SK-N-SH (cell line): ENCODE data around the gene GAS7. TPM values are rescaled to one million over a fixed set of nuclear protein-coding genes. Genes with fewer than 3 reads are reported as not detected.

ENCODE experiments used
- CTCF ChIA-PET: fragments of 300-600, 350-600 bp; formaldehyde crosslinking; extraction: SDS; loops from one replicate; lab custom pipeline; 2021; lab: Yijun Ruan, JAX
- POLR2A ChIA-PET: fragments of 350-600 bp; sonication (Branson Sonifier 250); formaldehyde crosslinking; extraction: SDS; loops from one replicate; lab custom pipeline; 2020; ENCODE audit warnings: antibody characterized with exemption, inconsistent platforms; lab: Yijun Ruan, JAX
- DNase-seq: peaks from one replicate; pipeline ENCODE4 v3.0.0; 2012
- H2AFZ ChIP-seq: fragments of 200-600 bp; sonication (generic); 2 replicates; pipeline ENCODE4 v1.8.1; 2016; ENCODE audit warnings: antibody characterized with exemption, mild to moderate bottlenecking, low read depth
- H3F3A ChIP-seq: fragments of 200-600 bp; sonication (generic); replicated peaks from 2 replicates; pipeline ENCODE3; 2016; ENCODE audit warnings: antibody characterized with exemption, mild to moderate bottlenecking; ENCODE audit not compliant: insufficient read depth
- H3K27ac ChIP-seq, 2 experiments: fragments of 200-500 bp in 1 of 2; fragments of 200-600 bp in 1 of 2; sonication (Bioruptor generic) in 1 of 2; sonication (generic), shearing (Covaris generic) in 1 of 2; 2 replicates each; pipeline versions ENCODE4 v1.5.1 to v1.6.1; 2014 to 2016; ENCODE audit warnings: low read depth in 2 of 2, inconsistent platforms in 1 of 2, low read length in 1 of 2, mild to moderate bottlenecking in 1 of 2, mixed read lengths in 1 of 2
- H3K27me3 ChIP-seq: fragments of 200-600 bp; sonication (generic), shearing (Covaris generic); 2 replicates; pipeline ENCODE4 v1.6.1; 2016; ENCODE audit warnings: mixed run types; ENCODE audit not compliant: insufficient read depth
- H3K36me3 ChIP-seq, 2 experiments: fragments of 200-500 bp in 1 of 2; fragments of 200-600 bp in 1 of 2; sonication (Bioruptor generic) in 1 of 2; sonication (generic) in 1 of 2; replicated peaks in 1 of 2; 2 replicates each; pipeline versions ENCODE3 to v1.5.1; 2014 to 2016; ENCODE audit warnings: low read length in 1 of 2, mild to moderate bottlenecking in 1 of 2; ENCODE audit not compliant: insufficient read depth in 2 of 2, control insufficient read depth in 1 of 2
- H3K4me1 ChIP-seq, 2 experiments: fragments of 200-500 bp in 1 of 2; fragments of 200-600 bp in 1 of 2; sonication (Bioruptor generic) in 1 of 2; sonication (generic), shearing (Covaris generic) in 1 of 2; 2 replicates each; pipeline versions ENCODE4 v1.5.1 to v1.6.1; 2014 to 2016; ENCODE audit warnings: low read depth in 1 of 2, low read length in 1 of 2, mixed run types in 1 of 2; ENCODE audit not compliant: insufficient read depth in 2 of 2, control insufficient read depth in 1 of 2
- H3K4me2 ChIP-seq: fragments of 200-600 bp; sonication (generic), shearing (Covaris generic); 2 replicates; pipeline ENCODE4 v1.6.1; 2017; ENCODE audit warnings: mixed run types
- H3K4me3 ChIP-seq, 2 experiments: fragments of 200-500 bp in 1 of 2; fragments of 200-600 bp in 1 of 2; sonication (Bioruptor generic) in 1 of 2; sonication (generic), shearing (Covaris generic) in 1 of 2; 2 replicates each; pipeline versions ENCODE4 v1.5.1 to v1.8.1; 2014 to 2016; ENCODE audit warnings: low read depth in 2 of 2, inconsistent platforms in 1 of 2, low read length in 1 of 2, mild to moderate bottlenecking in 1 of 2, mixed read lengths in 1 of 2, moderate library complexity in 1 of 2
- H3K79me2 ChIP-seq: fragments of 200-600 bp; sonication (generic); 2 replicates; pipeline ENCODE4 v1.8.1; 2017; ENCODE audit warnings: mild to moderate bottlenecking; ENCODE audit not compliant: insufficient read depth
- H3K9ac ChIP-seq: fragments of 200-600 bp; sonication (generic); 2 replicates; pipeline ENCODE4 v1.6.1; 2017; ENCODE audit warnings: mixed run types
- H3K9me2 ChIP-seq: fragments of 200-600 bp; sonication (generic); 2 replicates; pipeline ENCODE4 v1.6.1; 2017; ENCODE audit warnings: mixed run types
- H3K9me3 ChIP-seq: fragments of 200-600 bp; sonication (generic); 2 replicates; pipeline ENCODE4 v1.6.1; 2017; ENCODE audit warnings: mixed run types, mild to moderate bottlenecking, moderate library complexity
- H4K20me1 ChIP-seq: fragments of 200-600 bp; sonication (generic); 2 replicates; pipeline ENCODE4 v1.6.1; 2017; ENCODE audit warnings: mild to moderate bottlenecking, mixed run types; ENCODE audit not compliant: insufficient read depth
- CHD2 ChIP-seq: fragments of 150-350 bp; IDR thresholded peaks from 2 replicates; pipeline ENCODE4 v1.6.1; 2018; ENCODE audit warnings: low read length; ENCODE audit not compliant: partially characterized antibody
- ELF1 ChIP-seq: IDR thresholded peaks from 2 replicates; pipeline ENCODE4 v1.4.0; 2012
- EZH2phosphoT487 ChIP-seq: fragments of 200-600 bp; sonication (generic); IDR thresholded peaks from 2 replicates; pipeline ENCODE4 v1.6.1; 2017; ENCODE audit warnings: low read depth, mixed run types, mild to moderate bottlenecking, antibody characterized with exemption, moderate library complexity, borderline replicate concordance
- FOSL2 ChIP-seq: IDR thresholded peaks from 2 replicates; pipeline ENCODE4 v1.4.0; 2012; ENCODE audit warnings: low read depth, mild to moderate bottlenecking, moderate library complexity, borderline replicate concordance
- FOXJ3 ChIP-seq: sonication (generic); formaldehyde crosslinking; IDR thresholded peaks from 2 replicates; pipeline ENCODE4 v1.5.1; 2020; ENCODE audit warnings: mild to moderate bottlenecking, missing genetic modification reagents
- FOXM1 ChIP-seq: IDR thresholded peaks from 2 replicates; pipeline ENCODE4 v1.4.0; 2012; ENCODE audit warnings: low read depth, mild to moderate bottlenecking
- MXI1 ChIP-seq: IDR thresholded peaks from 2 replicates; pipeline ENCODE4 v1.6.1; 2012; ENCODE audit warnings: mild to moderate bottlenecking, low read depth, low read length, improper control_type of control experiment
- NRF1 ChIP-seq: IDR thresholded peaks from 2 replicates; pipeline ENCODE4 v1.6.1; 2012; ENCODE audit warnings: low read depth, mild to moderate bottlenecking, low read length
- RCOR1 ChIP-seq: fragments of 150-350 bp; IDR thresholded peaks from 2 replicates; pipeline ENCODE4 v1.6.1; 2017; ENCODE audit warnings: antibody characterized with exemption, low read length
- RXRA ChIP-seq: IDR thresholded peaks from 2 replicates; pipeline ENCODE4 v1.4.0; 2012; ENCODE audit warnings: low read depth, mild to moderate bottlenecking, borderline replicate concordance
- SMC3 ChIP-seq: IDR thresholded peaks from 2 replicates; pipeline ENCODE4 v1.6.1; 2012; ENCODE audit warnings: low read depth, low read length, improper control_type of control experiment
- TAF1 ChIP-seq: IDR thresholded peaks from 2 replicates; pipeline ENCODE4 v1.6.1; 2012; ENCODE audit warnings: low read depth, mild to moderate bottlenecking, low read length, moderate library complexity, borderline replicate concordance
- TEAD4 ChIP-seq: IDR thresholded peaks from 2 replicates; pipeline ENCODE4 v1.4.0; 2012; ENCODE audit warnings: mild to moderate bottlenecking, borderline replicate concordance; ENCODE audit not compliant: insufficient read depth
- WGBS: methylation state at CpG from one replicate; pipeline ENCODE4 v1.1.6; 2017; ENCODE audit warnings: low lambda C conversion rate; 5-methylcytosine and 5-hydroxymethylcytosine counted together
- polyA plus RNA-seq, 3 experiments: library from polyadenylated mRNA; depleted of rRNA; stranded (reverse); fragments of >200 nt; gene quantifications; 2 replicates each; pipeline ENCODE4 v1.2.3, GENCODE V29; 2012
- TF ChIP-seq, protein P1 (sequence below): IDR thresholded peaks from 2 replicates; pipeline ENCODE4 v1.6.1; 2012; ENCODE audit warnings: mild to moderate bottlenecking, low read depth, low read length, moderate library complexity
- TF ChIP-seq, protein P2 (sequence below): IDR thresholded peaks from 2 replicates; pipeline ENCODE4; 2012
- TF ChIP-seq, protein P3 (sequence below): fragments of 150-350 bp; IDR thresholded peaks from 2 replicates; pipeline ENCODE4 v1.6.1; 2017; ENCODE audit warnings: antibody characterized with exemption, low read length, low read depth, borderline replicate concordance
- TF ChIP-seq, protein P4 (sequence below): IDR thresholded peaks from 2 replicates; pipeline ENCODE4 v1.4.0; 2012; ENCODE audit warnings: low read depth, borderline replicate concordance
- TF ChIP-seq, protein P5 (sequence below): IDR thresholded peaks from 2 replicates; pipeline ENCODE4 v1.4.0; 2012; ENCODE audit warnings: low read depth

GAS7 gene
- polyA plus RNA-seq, 1 of the 3 experiments (the other 2 are of a cell fraction) = 0.12 TPM

DNA sequence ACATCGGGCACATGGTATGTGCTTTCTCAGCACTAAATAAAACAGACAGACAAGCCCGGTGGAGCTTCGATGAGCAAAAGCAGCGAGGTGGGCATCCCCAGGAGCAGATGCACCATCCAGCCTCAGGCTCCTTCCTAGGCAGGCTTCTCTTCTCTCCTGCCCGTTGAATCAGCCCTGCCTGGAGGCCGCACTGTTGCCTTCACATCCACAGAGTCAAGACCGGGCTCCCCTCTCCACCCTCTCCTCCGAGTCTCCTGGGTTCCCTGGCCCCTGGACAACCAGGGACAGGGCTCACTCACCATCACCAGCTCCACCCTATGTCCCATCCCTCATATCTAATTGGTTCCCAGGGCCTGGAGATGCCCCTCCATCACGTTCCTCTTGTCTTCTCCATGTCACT, 213.6 kb downstream of the GAS7 start:
- Histone ChIP-seq H3K9me2 (no peaks in the 10 kb centered on the region), H3K9me3 (no peaks in the 10 kb centered on the region), H3F3A (no peaks in the 10 kb centered on the region), H3K36me3 (no peaks in the 10 kb centered on the region)
- TF ChIP-seq MXI1 (no peak), FOXJ3 (CRISPR knock-in tag) (no peak), SMC3 (no peak), TEAD4 (no peak), TAF1 (no peak), NRF1 (no peak), ELF1 (no peak), CHD2 (no peak), FOXM1 (no peak), RXRA (no peak), FOSL2 (no peak), RCOR1 (no peak), EZH2phosphoT487 (no peak)
- TF ChIP-seq, protein P1, sequence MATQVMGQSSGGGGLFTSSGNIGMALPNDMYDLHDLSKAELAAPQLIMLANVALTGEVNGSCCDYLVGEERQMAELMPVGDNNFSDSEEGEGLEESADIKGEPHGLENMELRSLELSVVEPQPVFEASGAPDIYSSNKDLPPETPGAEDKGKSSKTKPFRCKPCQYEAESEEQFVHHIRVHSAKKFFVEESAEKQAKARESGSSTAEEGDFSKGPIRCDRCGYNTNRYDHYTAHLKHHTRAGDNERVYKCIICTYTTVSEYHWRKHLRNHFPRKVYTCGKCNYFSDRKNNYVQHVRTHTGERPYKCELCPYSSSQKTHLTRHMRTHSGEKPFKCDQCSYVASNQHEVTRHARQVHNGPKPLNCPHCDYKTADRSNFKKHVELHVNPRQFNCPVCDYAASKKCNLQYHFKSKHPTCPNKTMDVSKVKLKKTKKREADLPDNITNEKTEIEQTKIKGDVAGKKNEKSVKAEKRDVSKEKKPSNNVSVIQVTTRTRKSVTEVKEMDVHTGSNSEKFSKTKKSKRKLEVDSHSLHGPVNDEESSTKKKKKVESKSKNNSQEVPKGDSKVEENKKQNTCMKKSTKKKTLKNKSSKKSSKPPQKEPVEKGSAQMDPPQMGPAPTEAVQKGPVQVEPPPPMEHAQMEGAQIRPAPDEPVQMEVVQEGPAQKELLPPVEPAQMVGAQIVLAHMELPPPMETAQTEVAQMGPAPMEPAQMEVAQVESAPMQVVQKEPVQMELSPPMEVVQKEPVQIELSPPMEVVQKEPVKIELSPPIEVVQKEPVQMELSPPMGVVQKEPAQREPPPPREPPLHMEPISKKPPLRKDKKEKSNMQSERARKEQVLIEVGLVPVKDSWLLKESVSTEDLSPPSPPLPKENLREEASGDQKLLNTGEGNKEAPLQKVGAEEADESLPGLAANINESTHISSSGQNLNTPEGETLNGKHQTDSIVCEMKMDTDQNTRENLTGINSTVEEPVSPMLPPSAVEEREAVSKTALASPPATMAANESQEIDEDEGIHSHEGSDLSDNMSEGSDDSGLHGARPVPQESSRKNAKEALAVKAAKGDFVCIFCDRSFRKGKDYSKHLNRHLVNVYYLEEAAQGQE = no peak
- TF ChIP-seq, protein P2, sequence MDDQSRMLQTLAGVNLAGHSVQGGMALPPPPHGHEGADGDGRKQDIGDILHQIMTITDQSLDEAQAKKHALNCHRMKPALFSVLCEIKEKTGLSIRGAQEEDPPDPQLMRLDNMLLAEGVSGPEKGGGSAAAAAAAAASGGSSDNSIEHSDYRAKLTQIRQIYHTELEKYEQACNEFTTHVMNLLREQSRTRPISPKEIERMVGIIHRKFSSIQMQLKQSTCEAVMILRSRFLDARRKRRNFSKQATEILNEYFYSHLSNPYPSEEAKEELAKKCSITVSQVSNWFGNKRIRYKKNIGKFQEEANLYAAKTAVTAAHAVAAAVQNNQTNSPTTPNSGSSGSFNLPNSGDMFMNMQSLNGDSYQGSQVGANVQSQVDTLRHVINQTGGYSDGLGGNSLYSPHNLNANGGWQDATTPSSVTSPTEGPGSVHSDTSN = no peak
- TF ChIP-seq, protein P3, sequence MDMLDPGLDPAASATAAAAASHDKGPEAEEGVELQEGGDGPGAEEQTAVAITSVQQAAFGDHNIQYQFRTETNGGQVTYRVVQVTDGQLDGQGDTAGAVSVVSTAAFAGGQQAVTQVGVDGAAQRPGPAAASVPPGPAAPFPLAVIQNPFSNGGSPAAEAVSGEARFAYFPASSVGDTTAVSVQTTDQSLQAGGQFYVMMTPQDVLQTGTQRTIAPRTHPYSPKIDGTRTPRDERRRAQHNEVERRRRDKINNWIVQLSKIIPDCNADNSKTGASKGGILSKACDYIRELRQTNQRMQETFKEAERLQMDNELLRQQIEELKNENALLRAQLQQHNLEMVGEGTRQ = no peak
- TF ChIP-seq, protein P4, sequence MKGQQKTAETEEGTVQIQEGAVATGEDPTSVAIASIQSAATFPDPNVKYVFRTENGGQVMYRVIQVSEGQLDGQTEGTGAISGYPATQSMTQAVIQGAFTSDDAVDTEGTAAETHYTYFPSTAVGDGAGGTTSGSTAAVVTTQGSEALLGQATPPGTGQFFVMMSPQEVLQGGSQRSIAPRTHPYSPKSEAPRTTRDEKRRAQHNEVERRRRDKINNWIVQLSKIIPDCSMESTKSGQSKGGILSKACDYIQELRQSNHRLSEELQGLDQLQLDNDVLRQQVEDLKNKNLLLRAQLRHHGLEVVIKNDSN = no peak
- TF ChIP-seq, protein P5, sequence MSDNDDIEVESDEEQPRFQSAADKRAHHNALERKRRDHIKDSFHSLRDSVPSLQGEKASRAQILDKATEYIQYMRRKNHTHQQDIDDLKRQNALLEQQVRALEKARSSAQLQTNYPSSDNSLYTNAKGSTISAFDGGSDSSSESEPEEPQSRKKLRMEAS = no peak
- TF ChIP-seq, all 33 proteins: peak for 0
- Histone ChIP-seq H3K79me2 (no peaks in the 10 kb centered on the region), H2AFZ (no peak overlapping the region), H3K4me2 (no peak overlapping the region), H4K20me1 (no peaks in the 10 kb centered on the region), H3K4me1 (peaks cover 0 to 3% of the 10 kb centered on the region in 2 experiments; a peak in 1 of 4 replicates), H3K27ac (no peak overlapping the region), H3K9ac (no peak overlapping the region), H3K27me3 (no peaks in the 10 kb centered on the region; the same call in 1 of the 2 replicates), H3K4me3 (no peak overlapping the region)
- DNase-seq = no peak
- CTCF ChIA-PET = interaction anchor here (0.8 kb wide), 1 partner anchor 93 kb away, joined by 3 read pairs; no protein-coding TSS in a partner anchor
- POLR2A ChIA-PET = no interaction called here
- 43% methylated on average over 9 of the region's 9 CpGs for WGBS
